ENCODE results near the gene RBM10.

Gene RBM10

GRCh38 chrX:47175588-47175980 lies 30.6 kb downstream of the RBM10 start:
- no peak for DNase-seq

- DNase-seq, result no peak
Measured at GRCh38 chrX:47176101-47176740, 31.2 kb downstream of the RBM10 start.

GRCh38 chrX:47177079-47177478 lies 32.1 kb downstream of the RBM10 start:
- DNase-seq, result no peak

- DNase-seq, result no peak
Measured at GRCh38 chrX:47178337-47178736, 33.3 kb downstream of the RBM10 start.

- no peak for DNase-seq
Measured at GRCh38 chrX:47179221-47179927, 34.4 kb downstream of the RBM10 start.

- DNase-seq, result no peak
Measured at GRCh38 chrX:47179928-47180255, 34.9 kb downstream of the RBM10 start.

- no peak for DNase-seq
Measured at GRCh38 chrX:47180346-47180745, 35.3 kb downstream of the RBM10 start.

GRCh38 chrX:47181301-47181700 lies 36.3 kb downstream of the RBM10 start:
- DNase-seq, result no peak

GRCh38 chrX:47182106-47182700 lies 37.2 kb downstream of the RBM10 start:
- DNase-seq, result no peak

- DNase-seq, result no peak
Measured at GRCh38 chrX:47184486-47184885, 39.5 kb downstream of the RBM10 start.

- no peak for DNase-seq
Measured at GRCh38 chrX:47185241-47185640, 40.2 kb downstream of the RBM10 start.

- no peak for DNase-seq
Measured at GRCh38 chrX:47186096-47186740, 41.2 kb downstream of the RBM10 start.

- DNase-seq, result no peak
Measured at GRCh38 chrX:47187106-47187677, 42.2 kb downstream of the RBM10 start.

- DNase-seq, result no peak
Measured at GRCh38 chrX:47189906-47190305, 44.9 kb downstream of the RBM10 start.

GRCh38 chrX:47190445-47191269 lies 45.6 kb downstream of the RBM10 start:
- DNase-seq, result peak; percentile 71

- no peak for DNase-seq
Measured at GRCh38 chrX:47191331-47191730, 46.3 kb downstream of the RBM10 start.

- no peak for DNase-seq
Measured at GRCh38 chrX:47191806-47192401, 46.9 kb downstream of the RBM10 start.

- peak; percentile 75 for DNase-seq
Measured at GRCh38 chrX:47193475-47194193, 48.6 kb downstream of the RBM10 start, which contains the start of gene UBA1. TSS of gene UBA1 (plus strand) at chrX:47193829. CDS start at chrX:47198803, 4,974 bp downstream.

GRCh38 chrX:47194194-47194787 lies 49.3 kb downstream of the RBM10 start:
- DNase-seq, result no peak

- no peak for DNase-seq
Measured at GRCh38 chrX:47196098-47196497, 51.1 kb downstream of the RBM10 start.

GRCh38 chrX:47197526-47197925 lies 52.5 kb downstream of the RBM10 start:
- DNase-seq, result no peak
